MM.1S (cell line): ENCODE data around the gene KRTAP12-1.

Source experiments
- EZH2 ChIP-seq: fragments of 300-600 bp; sonication (generic); optimal IDR thresholded peaks from 2 replicates; pipeline ENCODE3; 2017; ENCODE audit warnings: low read depth, mild to moderate bottlenecking, antibody characterized with exemption, low read length, mixed read lengths
- EZH2phosphoT487 ChIP-seq: fragments of 300-600 bp; sonication (generic); IDR thresholded peaks from 2 replicates; pipeline ENCODE4 v1.6.1; 2018; ENCODE audit warnings: antibody characterized with exemption, low read length
- TF ChIP-seq, protein P1 (sequence below): fragments of 300-600 bp; sonication (generic); IDR thresholded peaks from 2 replicates; pipeline ENCODE4 v1.5.1; 2016; ENCODE audit warnings: antibody characterized with exemption, low read length, mixed read lengths

DNA sequence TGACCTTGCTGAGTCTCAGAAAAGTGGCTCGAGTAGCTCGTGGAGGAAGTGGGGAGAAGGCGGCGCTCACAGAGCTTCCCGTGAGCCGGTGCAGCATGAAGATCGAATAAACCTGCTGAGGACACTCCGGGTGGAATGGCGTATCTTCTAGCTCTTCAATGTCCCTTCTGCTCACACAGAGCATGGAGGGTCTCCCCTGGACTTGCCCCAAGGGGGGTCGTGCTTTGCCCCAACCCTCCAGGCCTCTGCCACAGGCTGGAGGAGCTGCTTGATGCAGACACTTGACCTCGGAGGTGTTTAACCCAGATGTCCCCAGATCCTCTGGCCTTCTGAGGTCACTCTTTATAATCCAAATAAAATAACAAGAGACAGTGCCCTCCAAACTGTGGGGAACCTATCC, 12.8 kb upstream of the KRTAP12-1 start:
- TF ChIP-seq EZH2phosphoT487 = no peak
- TF ChIP-seq, protein P1, sequence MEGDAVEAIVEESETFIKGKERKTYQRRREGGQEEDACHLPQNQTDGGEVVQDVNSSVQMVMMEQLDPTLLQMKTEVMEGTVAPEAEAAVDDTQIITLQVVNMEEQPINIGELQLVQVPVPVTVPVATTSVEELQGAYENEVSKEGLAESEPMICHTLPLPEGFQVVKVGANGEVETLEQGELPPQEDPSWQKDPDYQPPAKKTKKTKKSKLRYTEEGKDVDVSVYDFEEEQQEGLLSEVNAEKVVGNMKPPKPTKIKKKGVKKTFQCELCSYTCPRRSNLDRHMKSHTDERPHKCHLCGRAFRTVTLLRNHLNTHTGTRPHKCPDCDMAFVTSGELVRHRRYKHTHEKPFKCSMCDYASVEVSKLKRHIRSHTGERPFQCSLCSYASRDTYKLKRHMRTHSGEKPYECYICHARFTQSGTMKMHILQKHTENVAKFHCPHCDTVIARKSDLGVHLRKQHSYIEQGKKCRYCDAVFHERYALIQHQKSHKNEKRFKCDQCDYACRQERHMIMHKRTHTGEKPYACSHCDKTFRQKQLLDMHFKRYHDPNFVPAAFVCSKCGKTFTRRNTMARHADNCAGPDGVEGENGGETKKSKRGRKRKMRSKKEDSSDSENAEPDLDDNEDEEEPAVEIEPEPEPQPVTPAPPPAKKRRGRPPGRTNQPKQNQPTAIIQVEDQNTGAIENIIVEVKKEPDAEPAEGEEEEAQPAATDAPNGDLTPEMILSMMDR = no peak
- no peak for TF ChIP-seq EZH2
